UCSD-AML1 (cell line): ENCODE results near the gene ABTB2.
"Not testable (repeated sequence)": the region's sequence is repeated elsewhere in the genome, so short reads cannot be mapped to it uniquely, and the experiment has no call there.

Experiments used
- DNase-seq: peaks from one replicate; lab custom pipeline; 2025; ENCODE audit not compliant: unreplicated experiment; lab: John Stamatoyannopoulos, UW

The ABTB2 gene

DNA sequence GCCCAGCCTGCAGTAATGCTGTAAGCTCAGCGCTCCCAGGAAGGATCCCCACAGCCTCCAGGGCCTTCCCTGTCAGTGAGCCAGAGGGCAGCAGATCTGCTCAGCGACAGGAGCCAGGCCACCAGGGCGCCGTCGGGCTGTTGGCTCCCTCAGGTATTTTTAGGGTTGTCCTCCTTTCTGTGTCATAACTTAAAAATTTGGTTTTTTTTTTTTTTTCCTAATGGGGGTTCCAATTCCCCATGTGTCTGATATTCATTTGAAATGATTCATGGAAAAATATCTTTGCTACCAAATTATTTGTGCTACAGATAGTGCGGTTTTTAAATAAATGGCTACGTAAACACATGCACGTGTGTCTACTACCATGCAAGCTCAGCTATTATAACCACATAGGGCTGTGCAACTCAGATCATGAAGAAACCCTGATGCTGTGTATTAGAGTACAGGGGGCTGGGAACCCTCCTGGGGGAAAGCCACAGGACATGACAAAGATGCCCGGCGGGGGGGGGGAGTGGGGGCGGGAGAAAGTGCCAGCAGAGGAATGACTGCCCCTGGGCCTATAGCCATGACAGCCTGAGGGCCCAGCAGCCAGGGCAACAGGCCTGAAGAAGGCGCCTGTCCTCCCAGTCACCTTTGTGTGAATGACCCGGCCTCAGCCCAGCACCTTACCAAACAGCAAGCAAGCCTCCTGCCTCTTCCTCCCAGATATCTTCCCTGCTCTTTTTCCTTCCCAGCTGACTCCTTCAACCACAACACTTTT is 163.1 kb downstream of the ABTB2 start:
- no peak for DNase-seq

GRCh38 chr11:34192481-34193401 is 165.1 kb downstream of the ABTB2 start:
- DNase-seq, result no peak

GRCh38 chr11:34191578-34191977 is 166.2 kb downstream of the ABTB2 start:
- no peak for DNase-seq

- DNase-seq, result no peak
Measured at GRCh38 chr11:34190192-34191139, 167.3 kb downstream of the ABTB2 start.

GRCh38 chr11:34189191-34189590 is 168.6 kb downstream of the ABTB2 start:
- DNase-seq, result no peak

DNA sequence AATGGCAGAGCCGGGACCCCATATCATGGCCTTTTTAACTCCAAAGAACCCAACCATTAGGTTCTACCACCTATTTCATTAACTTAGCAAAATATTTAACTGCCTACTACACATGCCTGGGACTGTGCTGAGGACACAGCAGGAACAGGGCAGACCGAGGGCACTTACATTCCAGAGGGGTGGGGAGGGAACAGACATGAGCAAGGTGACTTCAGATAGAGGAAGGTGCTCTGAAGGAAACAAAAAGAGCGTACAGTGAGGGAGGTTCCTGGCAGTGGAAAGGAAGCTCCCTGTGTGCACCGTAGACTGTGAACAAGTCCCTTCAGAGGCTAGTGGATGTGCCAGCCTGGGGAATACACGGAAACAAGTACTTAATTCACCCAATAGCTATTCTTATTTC is 169.6 kb downstream of the ABTB2 start:
- no peak for DNase-seq

GRCh38 chr11:34185926-34186841 is 171.6 kb downstream of the ABTB2 start:
- no peak for DNase-seq

DNA sequence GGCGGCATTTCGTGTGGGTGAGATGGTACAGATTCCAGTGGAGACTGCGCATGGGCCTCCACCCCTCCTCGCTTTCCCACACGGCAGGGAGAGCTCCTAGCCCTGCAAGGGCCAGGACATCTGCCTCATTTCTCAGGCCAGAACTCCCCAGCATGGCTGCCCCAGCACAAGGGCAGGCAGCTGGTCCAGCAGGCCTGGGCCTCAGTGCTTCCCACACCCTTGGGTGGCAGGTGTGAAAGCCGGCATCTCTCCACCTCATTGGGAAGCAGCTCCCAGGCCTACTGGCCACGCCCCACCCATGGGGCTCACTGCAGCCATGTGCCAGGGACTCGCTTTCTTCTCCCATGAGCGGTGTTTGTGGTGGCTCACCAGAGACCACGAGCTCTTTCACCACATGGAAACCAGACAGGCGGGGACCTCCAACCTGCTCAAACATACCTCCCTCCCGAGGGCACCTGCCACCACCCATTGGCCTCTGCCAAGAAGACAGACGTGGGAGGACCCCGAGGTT is 173.2 kb downstream of the ABTB2 start:
- no peak for DNase-seq

GRCh38 chr11:34183848-34184391 is 173.9 kb downstream of the ABTB2 start:
- no peak for DNase-seq

DNA sequence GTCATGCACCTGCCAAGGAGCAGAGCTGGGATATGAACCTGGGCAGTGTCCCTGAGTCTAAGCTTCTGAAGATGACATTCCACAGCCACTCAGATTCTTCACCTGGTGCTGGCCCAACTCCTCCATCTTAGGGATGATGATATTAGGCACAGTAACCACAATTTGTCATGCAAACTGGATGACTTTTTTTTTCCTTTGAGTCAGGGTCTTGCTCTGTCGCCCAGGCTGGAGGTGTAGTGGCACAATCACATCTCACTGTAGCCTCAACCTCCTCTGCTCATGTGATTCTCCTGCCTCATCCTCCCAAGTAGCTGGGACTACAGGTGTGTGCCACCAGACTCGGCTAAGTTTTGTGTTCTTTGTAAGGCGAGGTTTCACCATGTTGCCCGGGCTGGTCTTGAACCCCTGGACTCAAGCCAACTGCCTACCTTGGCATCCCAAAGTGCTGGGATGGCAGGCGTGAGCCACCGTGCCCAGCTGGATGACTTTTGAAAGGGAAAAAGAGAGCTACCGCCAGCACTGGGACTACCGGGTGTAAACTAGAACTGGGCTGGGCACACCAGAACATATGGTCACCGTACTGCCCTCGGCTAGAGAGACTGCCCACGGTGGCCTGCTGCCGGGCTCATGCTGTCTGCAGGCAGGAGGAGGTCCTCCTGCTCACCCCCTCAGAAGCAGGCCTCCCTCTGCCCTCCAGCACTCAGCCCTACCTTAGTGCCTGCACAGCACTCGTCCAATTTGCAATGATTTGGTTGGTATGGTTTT is 174.7 kb downstream of the ABTB2 start:
- no peak for DNase-seq

DNA sequence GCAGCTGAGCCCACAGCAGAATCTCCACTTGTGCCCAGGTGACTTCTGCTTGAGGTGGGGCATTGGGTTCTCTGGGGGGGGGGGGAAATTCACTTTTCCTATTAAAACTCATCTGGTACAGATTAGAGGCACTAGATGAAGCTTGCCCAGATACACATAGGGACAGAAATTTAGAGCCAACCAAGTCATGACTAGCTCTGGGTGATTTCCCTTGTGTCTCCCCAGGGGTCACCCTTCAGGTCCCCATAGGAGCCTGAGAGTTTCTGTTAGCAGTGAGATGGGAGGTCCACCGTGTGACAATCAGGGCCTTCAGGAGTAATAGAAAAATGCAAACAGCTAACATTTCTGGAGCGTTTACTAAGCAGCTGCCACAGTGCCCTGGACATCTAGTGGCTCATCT is 175.4 kb downstream of the ABTB2 start:
- no peak for DNase-seq

- no peak for DNase-seq
Measured at GRCh38 chr11:34181856-34182405, 175.9 kb downstream of the ABTB2 start.

DNA sequence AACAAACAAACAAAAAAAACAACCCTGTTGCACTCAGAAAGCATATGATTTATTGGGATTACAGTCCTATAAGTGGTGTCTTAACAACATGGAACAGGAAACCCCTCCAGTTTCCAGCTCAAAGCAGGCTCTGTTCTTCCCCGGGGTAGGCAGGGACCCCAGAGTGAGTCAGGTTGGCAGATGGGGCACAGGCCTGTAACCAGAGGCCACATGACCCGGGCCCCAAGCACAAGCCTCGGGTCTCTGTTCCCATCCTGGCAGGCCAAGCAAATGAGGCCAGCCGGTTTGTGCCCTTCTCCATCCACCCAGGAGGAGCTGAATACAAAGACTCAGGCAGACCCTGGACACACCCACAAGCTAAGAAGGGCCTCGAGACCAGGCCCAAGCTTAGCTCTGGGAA is 176.6 kb downstream of the ABTB2 start:
- DNase-seq, result no peak

DNA sequence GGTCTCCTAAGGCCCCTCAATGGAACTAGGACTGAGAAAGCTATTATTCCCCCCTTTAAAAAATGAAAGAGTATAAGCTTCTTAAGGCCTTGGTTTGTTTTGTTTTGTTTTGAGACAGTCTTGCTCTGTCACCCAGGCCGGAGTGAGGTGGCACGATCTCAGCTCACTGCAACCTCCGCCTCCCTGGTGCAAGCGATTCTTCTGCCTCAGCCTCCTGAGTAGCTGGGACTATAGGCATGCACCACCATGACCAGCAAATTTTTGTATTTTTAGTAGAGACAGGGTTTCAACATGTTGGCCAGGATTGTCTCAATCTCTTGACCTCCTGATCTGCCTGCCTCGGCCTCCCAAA is 177.0 kb downstream of the ABTB2 start:
- DNase-seq, result not testable (repeated sequence)

DNA sequence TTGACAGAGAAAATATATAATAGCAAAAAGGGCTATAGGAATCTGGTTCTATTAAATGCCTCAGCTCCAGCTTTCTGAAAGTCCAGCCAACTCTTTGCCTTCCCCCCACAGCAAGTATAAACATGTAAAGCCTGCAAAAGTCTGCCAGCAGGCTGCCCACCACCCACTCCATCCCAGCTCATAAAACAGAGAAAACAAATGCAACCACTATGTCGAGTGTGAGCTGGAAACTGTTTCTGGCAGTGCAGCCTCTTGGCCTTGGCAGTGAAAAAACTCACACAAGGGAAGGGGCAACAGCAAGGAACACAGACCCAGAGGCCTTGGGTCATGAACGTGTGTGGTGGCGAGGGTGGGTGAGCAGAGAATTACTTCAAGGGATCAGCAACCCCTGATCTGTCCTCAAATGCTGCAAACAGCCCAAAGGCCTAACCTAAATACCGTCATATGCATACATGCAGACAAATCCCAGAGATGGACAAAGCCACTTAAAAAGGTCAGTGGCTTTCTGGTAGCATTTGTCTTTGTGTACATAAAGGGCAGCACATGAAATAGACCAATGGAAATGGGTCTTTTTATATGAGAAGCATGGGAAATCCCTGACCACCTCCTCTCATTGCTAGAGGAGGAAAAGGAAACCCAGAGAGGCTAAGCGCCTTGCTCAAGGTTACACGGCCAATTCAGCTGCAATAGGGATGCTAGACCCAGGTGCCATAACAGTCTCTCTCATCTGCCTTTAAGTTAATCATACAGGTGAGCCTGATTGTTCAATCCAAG is 177.6 kb downstream of the ABTB2 start:
- no peak for DNase-seq

- DNase-seq, result no peak
Measured at GRCh38 chr11:34179026-34179675, 178.7 kb downstream of the ABTB2 start.

GRCh38 chr11:34178209-34178821 is 179.5 kb downstream of the ABTB2 start:
- DNase-seq, result no peak
